Fibroblast of skin of right biceps (primary cell): ENCODE measurements around the gene SLC17A9.
A peak's percentile ranks its signal among the peaks of the same experiment; 100 is the strongest.

Source experiments
- DNase-seq: peaks from one replicate; pipeline ENCODE4 v3.0.0-alpha.2; 2013

The SLC17A9 gene

DNA sequence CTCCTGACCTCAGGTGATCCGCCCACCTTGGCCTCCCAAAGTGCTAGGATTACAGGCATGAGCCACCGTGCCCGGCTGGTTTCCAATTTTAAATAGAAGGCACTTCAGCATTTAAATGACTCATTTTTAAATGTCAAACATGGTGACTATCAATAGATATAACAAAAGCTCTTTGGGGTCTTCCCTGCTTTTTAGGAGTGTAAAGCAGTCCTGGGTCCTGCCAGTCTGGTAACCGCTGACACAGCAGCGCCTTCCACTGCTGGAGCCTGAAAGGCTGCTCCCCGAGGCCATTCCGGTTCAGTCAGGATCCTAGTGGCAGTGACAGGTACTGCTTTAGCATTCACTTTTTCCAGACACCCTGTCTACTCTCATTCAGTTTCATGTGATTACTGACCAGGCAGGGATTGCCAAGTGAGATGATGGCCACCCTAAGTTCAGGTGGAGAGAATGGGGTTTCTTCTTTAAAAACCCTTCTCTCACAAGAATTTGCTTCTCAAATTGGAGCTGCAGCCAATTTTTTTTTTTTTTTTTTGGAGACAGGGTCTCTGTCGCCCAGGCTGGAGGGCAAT, 31.3 kb upstream of the SLC17A9 start:
- DNase-seq = peak; percentile 55

GRCh38 chr20:62922451-62922921, 30.0 kb upstream of the SLC17A9 start:
- no peak for DNase-seq

- DNase-seq = peak; percentile 58
Measured at GRCh38 chr20:62923059-62923668, 29.3 kb upstream of the SLC17A9 start.

DNA sequence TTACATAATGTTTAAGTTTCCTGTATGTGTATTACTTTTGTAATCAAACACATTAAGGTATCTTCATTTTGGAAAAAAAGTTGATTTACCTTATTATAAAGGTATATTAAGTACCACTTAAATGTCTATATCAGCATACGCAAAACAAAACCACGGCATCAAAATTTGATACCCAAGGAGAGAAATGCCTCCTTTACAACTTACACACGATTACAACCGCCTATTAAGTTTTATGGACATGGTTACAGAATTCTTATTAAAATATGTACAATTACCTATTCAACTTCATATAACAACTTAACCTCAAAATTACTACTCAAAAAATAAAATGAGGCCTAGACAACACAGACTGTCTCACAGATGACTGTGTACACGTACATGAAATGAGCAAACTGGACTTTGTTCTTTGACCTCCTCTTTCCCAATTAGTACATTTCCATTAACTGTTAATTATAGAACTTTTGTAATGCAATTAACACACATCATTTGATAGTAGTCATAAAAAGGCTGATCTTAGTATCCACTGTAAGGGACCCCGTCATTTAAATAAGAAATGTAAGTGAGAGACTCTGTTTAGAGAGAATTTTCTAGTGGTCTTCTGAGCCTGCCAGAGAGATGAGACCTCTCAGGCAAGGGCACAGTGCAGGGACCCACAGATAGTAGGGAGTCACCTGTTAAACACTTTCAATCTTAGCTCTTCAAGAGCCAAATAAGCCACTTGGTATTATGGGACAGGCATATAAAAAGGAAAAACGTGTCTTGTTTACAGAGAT, 28.7 kb upstream of the SLC17A9 start:
- no peak for DNase-seq

DNA sequence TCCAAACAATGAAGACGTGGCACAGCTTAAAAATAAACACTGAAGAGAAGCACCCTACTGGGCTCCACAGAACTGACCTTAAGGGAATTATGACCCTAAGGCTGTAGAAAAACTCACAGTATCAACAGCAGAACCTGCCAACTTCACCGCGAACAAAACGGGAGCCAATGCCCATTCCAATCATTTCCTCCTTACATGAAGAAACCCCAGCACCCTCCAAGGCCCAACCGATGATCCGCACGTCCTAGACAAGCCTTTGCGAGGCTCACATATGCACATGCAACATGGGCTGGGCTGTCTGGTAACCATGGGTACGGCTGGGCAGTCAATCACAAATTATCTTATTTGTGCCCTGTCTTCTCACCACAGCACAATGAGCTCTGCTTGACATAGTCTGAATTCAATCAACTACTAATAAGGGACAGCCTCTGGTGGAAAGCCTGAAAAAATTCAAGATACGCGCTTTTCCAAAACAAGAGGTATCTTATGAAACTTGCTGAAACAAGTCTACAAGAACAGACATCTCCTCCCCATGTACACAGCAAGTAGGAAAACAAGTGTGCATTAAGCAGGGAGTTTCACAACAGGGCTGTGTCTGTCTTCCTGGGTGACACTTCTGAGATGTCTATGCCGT, 27.9 kb upstream of the SLC17A9 start:
- DNase-seq = peak; percentile 31

GRCh38 chr20:62925076-62925419, 27.5 kb upstream of the SLC17A9 start:
- no peak for DNase-seq

DNA sequence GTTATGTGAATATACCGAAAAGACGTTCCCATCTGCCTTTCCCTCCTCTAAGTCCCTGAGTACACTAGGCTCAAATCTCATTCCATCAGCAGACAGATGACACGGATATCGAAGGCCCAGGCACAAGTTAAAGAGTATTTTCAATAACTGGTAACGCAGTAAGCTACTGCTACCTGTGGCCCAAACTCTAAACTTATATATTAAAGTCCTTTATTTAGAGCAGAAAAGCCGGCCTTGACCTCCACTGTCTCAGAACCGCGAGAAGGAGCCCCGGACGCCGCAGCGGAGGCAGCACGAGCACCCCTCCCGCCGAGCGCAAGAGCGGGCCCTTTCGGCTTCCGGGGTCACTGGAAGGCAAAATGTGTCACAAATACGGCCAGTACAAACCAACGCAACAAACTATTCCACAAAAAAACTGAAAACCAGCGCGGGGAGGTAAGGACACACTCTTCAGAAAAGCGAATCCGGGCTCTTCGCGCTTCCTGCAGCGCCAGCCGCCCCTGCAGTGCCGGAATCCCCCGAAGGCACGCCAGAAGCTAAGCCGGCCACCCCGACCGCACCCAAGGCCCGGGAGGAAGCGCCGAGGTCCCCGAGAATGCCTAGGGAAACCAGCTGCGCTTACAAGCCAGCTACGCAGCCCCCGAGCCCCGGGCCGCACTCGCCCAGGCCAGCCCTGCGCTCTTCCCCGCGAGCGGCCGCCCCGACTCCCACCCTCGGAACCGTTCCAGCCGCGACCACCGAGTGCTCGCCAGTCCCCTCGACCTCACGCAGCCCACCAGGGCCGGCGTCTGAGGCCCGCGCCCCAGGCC, 26.9 kb upstream of the SLC17A9 start:
- peak; percentile 25 for DNase-seq

DNA sequence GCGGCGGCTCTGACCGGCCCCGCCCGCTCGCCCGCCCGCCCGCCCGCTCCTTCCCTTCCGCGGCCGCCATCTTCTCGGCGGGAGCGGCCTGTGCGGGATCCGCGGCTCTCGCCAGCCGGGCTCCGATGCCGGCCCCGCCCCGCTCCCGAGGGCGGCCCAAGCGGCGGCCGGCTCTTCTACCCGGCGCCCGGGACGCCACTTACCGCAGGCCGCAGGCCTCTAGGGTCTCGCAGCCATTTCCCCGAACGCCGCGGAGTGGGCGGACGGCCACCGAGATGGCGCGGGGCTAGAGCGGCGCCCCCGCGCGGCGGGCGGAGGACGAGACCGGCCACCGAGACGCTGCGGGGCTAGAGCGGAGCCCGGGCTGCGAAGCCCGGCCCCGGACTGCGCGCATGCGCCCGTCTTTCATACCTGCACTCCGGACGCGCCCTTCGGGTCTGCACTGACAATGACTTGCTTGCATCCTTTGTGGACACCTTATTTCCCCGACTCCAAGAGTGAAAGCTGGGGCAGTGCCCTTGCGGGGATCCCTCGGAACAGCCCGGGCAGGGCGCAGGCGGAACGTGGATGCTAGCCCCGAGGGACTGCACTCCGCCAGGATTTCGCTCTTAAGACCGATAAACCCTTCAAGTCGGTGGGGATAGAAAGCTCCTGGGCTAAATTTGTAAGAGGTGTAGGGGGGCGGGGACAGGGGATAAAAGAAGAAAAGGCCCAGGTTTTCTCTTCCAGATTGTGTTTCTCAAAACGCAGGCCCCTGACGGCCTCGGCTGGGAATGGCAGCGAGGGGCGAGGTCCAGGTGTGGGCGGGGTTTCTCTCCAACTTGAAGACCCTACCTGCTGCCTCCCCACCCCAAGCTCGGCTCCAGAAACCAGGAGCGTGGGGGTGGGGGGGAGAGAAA, 26.0 kb upstream of the SLC17A9 start, which contains the start of gene DIDO1:
Gene DIDO1, minus strand, starts transcription at position 277 of the 899 bp plus-strand sequence.
- DNase-seq = peak; percentile 82

- no peak for DNase-seq
Measured at GRCh38 chr20:62927128-62927705, 25.3 kb upstream of the SLC17A9 start.

DNA sequence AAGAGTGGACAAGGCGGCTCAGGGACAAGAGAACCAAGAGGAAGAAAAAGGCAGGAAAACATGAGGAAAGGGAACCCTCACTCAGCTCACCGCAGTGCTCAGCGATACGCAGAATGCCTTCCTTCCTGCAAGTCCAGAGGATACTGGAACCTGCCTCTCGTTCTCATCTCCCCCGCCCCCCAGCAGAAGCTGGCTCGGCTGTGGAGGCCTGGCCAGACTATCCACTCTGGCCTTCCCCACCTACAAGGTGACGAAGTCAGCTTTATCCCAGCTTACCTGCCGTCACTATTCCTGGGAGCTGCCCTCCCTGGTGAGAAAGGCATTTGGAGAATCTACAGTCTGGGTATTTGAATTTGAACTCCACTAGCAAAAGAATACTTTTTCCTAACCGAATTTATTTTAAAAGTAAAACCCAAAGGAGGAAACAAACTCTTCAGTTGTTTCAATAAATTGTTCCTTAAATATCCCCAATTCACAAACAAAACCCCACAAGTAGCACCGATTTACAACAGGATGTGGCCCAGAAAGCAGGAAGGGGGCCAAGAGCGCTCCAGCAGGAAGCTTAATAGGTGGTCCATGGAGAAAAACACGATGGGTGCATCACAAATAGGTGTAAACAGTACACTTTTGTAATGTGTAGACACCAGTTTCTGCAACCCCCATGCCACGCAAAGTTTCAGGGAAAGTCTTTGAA, 24.1 kb upstream of the SLC17A9 start:
- DNase-seq = peak; percentile 25

- peak; percentile 67 for DNase-seq
Measured at GRCh38 chr20:62929051-62929538, 23.4 kb upstream of the SLC17A9 start.

DNA sequence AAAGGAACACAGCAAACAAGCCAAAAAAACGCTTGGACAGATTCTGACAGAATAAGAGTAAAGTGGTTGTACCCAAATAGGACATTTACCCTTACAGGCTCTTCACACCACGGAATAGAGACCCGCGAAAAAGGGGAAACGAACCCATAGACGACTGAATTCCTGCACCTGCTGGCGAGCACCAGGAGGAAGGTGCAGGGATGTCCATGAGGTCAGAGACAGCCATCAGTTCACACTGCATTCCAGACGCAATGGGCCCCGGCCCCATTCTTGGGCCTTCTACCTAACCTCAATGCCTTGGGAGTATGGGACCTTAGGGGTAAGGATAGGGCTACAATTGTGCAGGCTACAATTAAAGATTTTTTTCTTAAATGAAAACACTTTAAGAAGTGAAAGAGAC, 21.0 kb upstream of the SLC17A9 start:
- DNase-seq = no peak

GRCh38 chr20:62933966-62934365, 18.5 kb upstream of the SLC17A9 start:
- no peak for DNase-seq

- no peak for DNase-seq
Measured at GRCh38 chr20:62935204-62935967, 17.1 kb upstream of the SLC17A9 start.

DNA sequence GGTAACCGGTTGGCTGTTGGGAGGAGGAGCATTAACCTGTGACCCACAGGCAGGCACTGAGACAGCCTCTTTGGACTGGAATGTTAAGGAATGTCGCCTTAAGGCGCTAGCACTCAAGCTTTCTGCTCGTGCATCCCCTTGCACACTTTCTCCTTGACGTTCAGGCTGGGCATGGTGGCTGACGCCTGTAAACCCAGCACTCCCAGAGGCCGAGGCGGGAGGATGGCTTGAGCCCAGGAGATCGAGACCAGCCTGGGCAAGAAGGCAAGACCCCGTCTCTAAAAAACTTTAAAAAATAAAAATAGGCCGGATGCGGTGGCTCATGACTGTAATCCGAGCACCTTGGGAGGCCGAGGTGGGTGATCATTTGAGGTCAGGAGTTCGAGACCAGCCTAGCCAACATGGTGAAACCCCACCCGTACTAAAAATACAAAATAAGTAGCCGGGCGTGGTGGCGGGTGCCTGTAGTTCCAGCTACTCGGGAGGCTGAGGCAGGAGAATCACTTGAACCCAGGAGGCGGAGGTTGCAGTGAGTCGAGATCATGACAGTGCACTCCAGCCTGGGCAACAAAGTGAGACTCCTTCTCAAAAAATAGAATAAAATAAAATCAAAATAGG, 16.4 kb upstream of the SLC17A9 start:
- DNase-seq = no peak

- DNase-seq = peak; percentile 96
Measured at GRCh38 chr20:62937268-62938104, 15.0 kb upstream of the SLC17A9 start.

DNA sequence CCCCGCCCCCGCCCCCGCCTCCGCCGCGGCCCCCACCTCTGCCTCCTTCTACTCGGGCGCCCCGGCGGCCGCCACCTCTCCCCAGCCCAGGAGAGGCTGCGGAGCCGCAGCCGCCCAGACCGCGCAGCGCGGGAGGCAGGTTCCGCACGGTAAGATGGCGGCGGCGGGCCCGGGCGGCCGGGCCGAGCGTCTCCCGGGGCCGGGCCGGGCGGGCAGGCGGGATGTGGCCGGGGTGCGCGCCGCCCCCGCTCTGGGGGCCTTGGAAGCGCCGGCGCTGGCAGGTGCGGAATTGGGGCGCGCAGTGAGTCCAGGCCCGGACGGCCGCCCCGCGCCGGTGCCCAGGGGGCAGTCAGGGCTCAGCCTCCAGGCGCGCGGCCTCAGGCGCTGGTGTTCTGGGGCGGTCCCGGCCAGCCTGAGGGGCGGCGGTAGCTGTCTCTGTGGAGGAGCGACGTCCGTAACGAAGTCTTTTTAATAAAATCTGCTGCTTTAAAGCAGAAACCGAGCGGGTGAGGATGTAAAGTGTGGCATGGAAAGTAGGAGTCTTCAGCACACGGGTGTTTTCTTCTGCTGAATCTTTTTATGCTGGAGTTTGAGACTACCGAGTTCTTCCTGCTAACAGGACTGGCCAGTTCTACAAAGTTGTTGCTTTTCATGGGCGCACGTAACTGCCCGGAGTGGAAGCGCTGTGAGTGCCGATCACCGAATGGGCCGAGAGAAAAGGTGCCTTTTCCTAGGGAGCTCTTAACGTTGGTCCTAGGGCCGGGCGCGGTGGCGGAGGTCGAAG, 14.2 kb upstream of the SLC17A9 start, which contains the start of gene GID8:
Gene GID8, plus strand, starts transcription at position 43 of the 784 bp plus-strand sequence. CDS start 3,356 bp downstream, outside the sequence.
- DNase-seq = peak; percentile 37
